ENCODE data around the gene TAS1R1. TPM values are rescaled to one million over a fixed set of nuclear protein-coding genes. Genes with fewer than 3 reads are reported as not detected.

The TAS1R1 gene
- total RNA-seq, 1 experiment from 2014 or later, result 0.10 TPM

GRCh38 chr1:6586404-6586816 lies 31.3 kb downstream of the TAS1R1 start:
- DNase-seq, result peak; percentile 46
- Histone ChIP-seq H3K4me3 (ENCODE audit: insufficient read depth, low read depth, low read length) (no peak overlapping the region), H3K27me3 (ENCODE audit: control insufficient read depth, insufficient read depth, low read length) (no peaks in the 10 kb centered on the region), H3K36me3 (replicated peaks; ENCODE audit: control insufficient read depth, insufficient read depth, low read length) (peaks cover 5% of the 10 kb centered on the region)

GRCh38 chr1:6587261-6588005 lies 32.3 kb downstream of the TAS1R1 start:
- peaks cover 7% of the 10 kb centered on the region for H3K36me3 ChIP-seq (replicated peaks; ENCODE audit: control insufficient read depth, insufficient read depth, low read length)
- no peak overlapping the region for H3K4me3 ChIP-seq (ENCODE audit: insufficient read depth, low read depth, low read length)
- peak; percentile 39 for DNase-seq
- H3K27me3 ChIP-seq (ENCODE audit: control insufficient read depth, insufficient read depth, low read length), result no peaks in the 10 kb centered on the region

GRCh38 chr1:6588128-6588892 lies 33.2 kb downstream of the TAS1R1 start:
- peaks cover 10% of the 10 kb centered on the region for H3K36me3 ChIP-seq (replicated peaks; ENCODE audit: control insufficient read depth, insufficient read depth, low read length)
- DNase-seq, result peak; percentile 54

GRCh38 chr1:6588893-6589520 lies 33.9 kb downstream of the TAS1R1 start:
- peak; percentile 66 for DNase-seq
- H3K36me3 ChIP-seq (replicated peaks; ENCODE audit: control insufficient read depth, insufficient read depth, low read length), result peaks cover 14% of the 10 kb centered on the region

More at GRCh38 chr1:6588128-6588892, 33.2 kb downstream of the TAS1R1 start:
- H3K27me3 ChIP-seq (ENCODE audit: control insufficient read depth, insufficient read depth, low read length), result no peaks in the 10 kb centered on the region
- H3K4me3 ChIP-seq (ENCODE audit: insufficient read depth, low read depth, low read length), result no peak overlapping the region

GRCh38 chr1:6590046-6590445 lies 34.9 kb downstream of the TAS1R1 start:
- H3K36me3 ChIP-seq (replicated peaks; ENCODE audit: control insufficient read depth, insufficient read depth, low read length), result peaks cover 18% of the 10 kb centered on the region
- DNase-seq, result no peak
- H3K27me3 ChIP-seq (ENCODE audit: control insufficient read depth, insufficient read depth, low read length), result no peaks in the 10 kb centered on the region
- no peak overlapping the region for H3K4me3 ChIP-seq (ENCODE audit: insufficient read depth, low read depth, low read length)

More at GRCh38 chr1:6588893-6589520, 33.9 kb downstream of the TAS1R1 start:
- no peak overlapping the region for H3K4me3 ChIP-seq (ENCODE audit: insufficient read depth, low read depth, low read length)
- H3K27me3 ChIP-seq (ENCODE audit: control insufficient read depth, insufficient read depth, low read length), result no peaks in the 10 kb centered on the region

GRCh38 chr1:6591222-6591621 lies 36.1 kb downstream of the TAS1R1 start:
- Histone ChIP-seq H3K36me3 (replicated peaks; ENCODE audit: control insufficient read depth, insufficient read depth, low read length) (peaks cover 27% of the 10 kb centered on the region), H3K27me3 (ENCODE audit: control insufficient read depth, insufficient read depth, low read length) (no peaks in the 10 kb centered on the region), H3K4me3 (ENCODE audit: insufficient read depth, low read depth, low read length) (no peak overlapping the region)
- DNase-seq, result no peak

- Histone ChIP-seq H3K36me3 (replicated peaks; ENCODE audit: control insufficient read depth, insufficient read depth, low read length) (peaks cover 31% of the 10 kb centered on the region), H3K4me3 (ENCODE audit: insufficient read depth, low read depth, low read length) (no peak overlapping the region), H3K27me3 (ENCODE audit: control insufficient read depth, insufficient read depth, low read length) (no peaks in the 10 kb centered on the region)
- no peak for DNase-seq
Measured at GRCh38 chr1:6591644-6592043, 36.5 kb downstream of the TAS1R1 start.

GRCh38 chr1:6592441-6592840 lies 37.3 kb downstream of the TAS1R1 start:
- Histone ChIP-seq H3K27me3 (ENCODE audit: control insufficient read depth, insufficient read depth, low read length) (no peaks in the 10 kb centered on the region), H3K4me3 (ENCODE audit: insufficient read depth, low read depth, low read length) (no peak overlapping the region), H3K36me3 (replicated peaks; ENCODE audit: control insufficient read depth, insufficient read depth, low read length) (peaks cover 34% of the 10 kb centered on the region)
- no peak for DNase-seq

- Histone ChIP-seq H3K4me3 (ENCODE audit: insufficient read depth, low read depth, low read length) (no peak overlapping the region), H3K36me3 (replicated peaks; ENCODE audit: control insufficient read depth, insufficient read depth, low read length) (peaks cover 34% of the 10 kb centered on the region), H3K27me3 (ENCODE audit: control insufficient read depth, insufficient read depth, low read length) (no peaks in the 10 kb centered on the region)
- peak; percentile 54 for DNase-seq
Measured at GRCh38 chr1:6592865-6593593, 37.9 kb downstream of the TAS1R1 start.

- no peak for DNase-seq
- no peaks in the 10 kb centered on the region for H3K27me3 ChIP-seq (ENCODE audit: control insufficient read depth, insufficient read depth, low read length)
- peaks cover 34% of the 10 kb centered on the region for H3K36me3 ChIP-seq (replicated peaks; ENCODE audit: control insufficient read depth, insufficient read depth, low read length)
- H3K4me3 ChIP-seq (ENCODE audit: insufficient read depth, low read depth, low read length), result no peak overlapping the region
Measured at GRCh38 chr1:6593810-6594209, 38.7 kb downstream of the TAS1R1 start.

GRCh38 chr1:6594977-6595740 lies 40.1 kb downstream of the TAS1R1 start:
- Histone ChIP-seq H3K36me3 (replicated peaks; ENCODE audit: control insufficient read depth, insufficient read depth, low read length) (peaks cover 33% of the 10 kb centered on the region), H3K4me3 (ENCODE audit: insufficient read depth, low read depth, low read length) (no peak overlapping the region), H3K27me3 (ENCODE audit: control insufficient read depth, insufficient read depth, low read length) (no peaks in the 10 kb centered on the region)
- peak; percentile 26 for DNase-seq

- no peaks in the 10 kb centered on the region for H3K27me3 ChIP-seq (ENCODE audit: control insufficient read depth, insufficient read depth, low read length)
- DNase-seq, result no peak
- peaks cover 33% of the 10 kb centered on the region for H3K36me3 ChIP-seq (replicated peaks; ENCODE audit: control insufficient read depth, insufficient read depth, low read length)
- H3K4me3 ChIP-seq (ENCODE audit: insufficient read depth, low read depth, low read length), result no peak overlapping the region
Measured at GRCh38 chr1:6596351-6596750, 41.2 kb downstream of the TAS1R1 start.

GRCh38 chr1:6596886-6597776 lies 42.0 kb downstream of the TAS1R1 start:
- DNase-seq, result peak; percentile 41

More at GRCh38 chr1:6596886-6597776, 42.0 kb downstream of the TAS1R1 start:
- peaks cover 33% of the 10 kb centered on the region for H3K36me3 ChIP-seq (replicated peaks; ENCODE audit: control insufficient read depth, insufficient read depth, low read length)
- no peaks in the 10 kb centered on the region for H3K27me3 ChIP-seq (ENCODE audit: control insufficient read depth, insufficient read depth, low read length)
- no peak overlapping the region for H3K4me3 ChIP-seq (ENCODE audit: insufficient read depth, low read depth, low read length)
